ENCODE measurements around the gene RIC8A.

- TF ChIP-seq EP300 (IDR thresholded peaks at IDR 0.05; ENCODE audit: borderline replicate concordance in 1 of 2, low read depth in 1 of 2, low read length in 1 of 2) = no peak
- no peak for TF ChIP-seq CTCF (IDR thresholded peaks at IDR 0.05)
- TF ChIP-seq PBX3 (IDR thresholded peaks at IDR 0.05) = no peak
Measured at GRCh38 chr11:199004-199581, 8.4 kb upstream of the RIC8A start.
